Adrenal gland (tissue), 12 donors: ENCODE measurements around the gene HENMT1. TPM values are rescaled to one million over a fixed set of nuclear protein-coding genes. Genes with fewer than 3 reads are reported as not detected.

Experiments used
- DNase-seq, 7 donors: peaks; one replicate each; pipeline ENCODE4 v3.0.0-alpha.2; 2019 to 2020
- H3K27ac ChIP-seq, 5 donors: fragments of 200-600 bp; sonication (generic) in 4 of 5; 1 replicate in 3 of 5; 2 replicates in 2 of 5; pipeline versions ENCODE4 v1.5.1 to v1.8.0; 2016 to 2020; ENCODE audit warnings: mild to moderate bottlenecking in 1 of 5
- H3K27me3 ChIP-seq: fragments of 200-600 bp; 2 replicates; pipeline ENCODE4 v1.8.0; 2021
- H3K36me3 ChIP-seq, 2 donors: fragments of 200-600 bp; replicated peaks in 1 of 2; 1 replicate in 1 of 2; 2 replicates in 1 of 2; pipeline versions ENCODE4 v1.5.1 to v1.8.0; 2018 to 2022
- H3K4me1 ChIP-seq, 2 donors: fragments of 200-600 bp; replicated peaks in 1 of 2; 1 replicate in 1 of 2; 2 replicates in 1 of 2; pipeline versions ENCODE4 v1.5.1 to v1.8.0; 2018 to 2021
- H3K4me3 ChIP-seq, 4 donors: fragments of 200-600 bp; sonication (generic) in 3 of 4; one replicate each; pipeline ENCODE4 v1.5.1; 2016 to 2018
- H3K9me3 ChIP-seq, 3 donors: fragments of 200-600 bp; sonication (generic) in 1 of 3; replicated peaks in 1 of 3; 1 replicate in 2 of 3; 2 replicates in 1 of 3; pipeline versions ENCODE4 v1.5.1 to v1.8.0; 2016 to 2021
- CTCF ChIP-seq, 6 experiments: fragments of 450-650 bp in 4 of 6; fragments of 200-600 bp in 2 of 6; sonication (generic) in 1 of 6; IDR thresholded peaks; 1 replicate in 5 of 6; 2 replicates in 1 of 6; pipeline versions ENCODE4 v1.5.1 to v1.8.0; 2016 to 2021; ENCODE audit warnings: antibody characterized with exemption in 6 of 6, mild to moderate bottlenecking in 2 of 6, moderate library complexity in 1 of 6
- POLR2A ChIP-seq, 2 donors: fragments of 450-650 bp; IDR thresholded peaks; one replicate each; pipeline ENCODE4 v1.6.1; 2017; ENCODE audit warnings: antibody characterized with exemption in 2 of 2, mild to moderate bottlenecking in 2 of 2, moderate library complexity in 1 of 2
- whole genome bisulfite sequencing, 4 donors: extraction: QIAGEN DNeasy Blood & Tissue Kit in 2 of 4; methylation state at CpG; one replicate each; pipeline versions ENCODE4 v1.1.5 to v1.1.7; 2013 to 2017; 5-methylcytosine and 5-hydroxymethylcytosine counted together
- intact Hi-C, 2 donors: fragments of 100-400 bp; cut with DNase I; formaldehyde crosslinking; loops; one replicate each; pipeline versions ENCODE4 v1.14.1 to v1.15.0; 2022 to 2023
- polyA plus RNA-seq, 3 donors: library from polyadenylated mRNA; stranded (reverse); fragments of 200-250 nt in 2 of 3; fragments of 350-450 nt in 1 of 3; fragmentation: Illumina TruSeq in 1 of 3; extraction: RNeasy Lipid Tissue Mini Kit (QIAGEN cat#74804) in 1 of 3; gene quantifications; one replicate each; pipeline ENCODE4 v1.2.3, GENCODE V29; 2013 to 2014
- total RNA-seq, 9 donors: library from RNA; depleted of rRNA in 4 of 9; stranded (reverse); fragments of >200 nt in 4 of 9; fragments of 120-200 nt in 1 of 9; fragmentation: NEBNext Ultra II Directional in 1 of 9; extraction: Animal tissue kit (Norgen Biotek cat#: 25700) in 1 of 9; gene quantifications; one replicate each; pipeline versions ENCODE4 v1.1.0 to v1.2.4, GENCODE V29; 2013 to 2023
- donor health status: healthy with polysubstance abuse.
- donor health status: Bipolar disorder and iron deficiency.
- donor health status: DM: yes; HTN: yes; CAD: no.
- donor health status: DM: no; HTN: no; CAD: no.
- donor health status: DM: no; HTN: no; CAD: no.
- donor health status: DM: yes; HTN: yes; CAD: no.

Gene HENMT1
- total and polyA plus RNA-seq, 12 donors = 1.2 to 22.2 (median 3.4) TPM

GRCh38 chr1:108653431-108654105 lies 7.3 kb downstream of the HENMT1 start:
- WGBS, 4 donors = 60 to 77% (median 66%) methylated on average over 2 of the region's 2 CpGs
- no peaks in the 10 kb centered on the region for H3K4me1 ChIP-seq
- H3K36me3 ChIP-seq = no peaks in the 10 kb centered on the region
- intact Hi-C loops = no loop called here
- no peaks in the 10 kb centered on the region for H3K9me3 ChIP-seq
- no peaks in the 10 kb centered on the region for H3K27me3 ChIP-seq
- H3K4me3 ChIP-seq = no peak overlapping the region
- no peak overlapping the region for H3K27ac ChIP-seq
- TF ChIP-seq POLR2A (IDR thresholded peaks at IDR 0.05) = no peak
- no peak for TF ChIP-seq CTCF (IDR thresholded peaks at IDR 0.05)
- DNase-seq = no peak

GRCh38 chr1:108646648-108647269 lies 14.1 kb downstream of the HENMT1 start:
- TF ChIP-seq POLR2A (IDR thresholded peaks at IDR 0.05) = no peak
- TF ChIP-seq CTCF (IDR thresholded peaks at IDR 0.05) = no peak
- H3K4me1 ChIP-seq = peaks cover 0 to 11% of the 10 kb centered on the region in 2 donors
- intact Hi-C loops = loop anchor here (5.0 kb wide), 1 partner anchor 134 kb away; no protein-coding TSS in a partner anchor
- H3K27ac ChIP-seq = peak overlapping the region; percentile 57 to 92 (median 76)
- peak; percentile 51 to 84 (median 71) for DNase-seq
- 63 to 73% (median 70%) methylated on average over 11 of the region's 11 CpGs for WGBS, 4 donors
- no peaks in the 10 kb centered on the region for H3K36me3 ChIP-seq
- H3K4me3 ChIP-seq = no peak overlapping the region
- H3K27me3 ChIP-seq = no peaks in the 10 kb centered on the region
- H3K9me3 ChIP-seq = no peaks in the 10 kb centered on the region

- Histone ChIP-seq H3K9me3 (no peaks in the 10 kb centered on the region), H3K27me3 (no peaks in the 10 kb centered on the region), H3K27ac (peak overlapping the region; percentile 17 to 92 (median 76)), H3K4me1 (peaks cover 0 to 11% of the 10 kb centered on the region in 2 donors), H3K4me3 (no peak overlapping the region), H3K36me3 (no peaks in the 10 kb centered on the region)
- intact Hi-C loops = loop anchor here (5.0 kb wide), 1 partner anchor 134 kb away; no protein-coding TSS in a partner anchor
- 66 to 82% (median 76%) methylated on average over 4 of the region's 4 CpGs for WGBS, 4 donors
- no peak for TF ChIP-seq POLR2A (IDR thresholded peaks at IDR 0.05)
- TF ChIP-seq CTCF (IDR thresholded peaks at IDR 0.05) = no peak
- no peak for DNase-seq
Measured at GRCh38 chr1:108646265-108646647, 14.6 kb downstream of the HENMT1 start.

GRCh38 chr1:108645564-108646184 lies 15.2 kb downstream of the HENMT1 start:
- Histone ChIP-seq H3K36me3 (no peaks in the 10 kb centered on the region), H3K27me3 (no peaks in the 10 kb centered on the region), H3K4me1 (peaks cover 0 to 11% of the 10 kb centered on the region in 2 donors), H3K4me3 (no peak overlapping the region), H3K27ac (peak overlapping the region; percentile 17 to 92 (median 76)), H3K9me3 (no peaks in the 10 kb centered on the region)
- TF ChIP-seq POLR2A (IDR thresholded peaks at IDR 0.05) (no peak), CTCF (IDR thresholded peaks at IDR 0.05) (no peak)
- no peak for DNase-seq
- WGBS, 4 donors = 76 to 83% (median 82%) methylated on average over 9 of the region's 9 CpGs
- intact Hi-C loops = loop anchor here (5.0 kb wide), 1 partner anchor 133 kb away; no protein-coding TSS in a partner anchor
